BJ (cell line): Measurements from ENCODE around the gene APOA5. TPM values are rescaled to one million over a fixed set of nuclear protein-coding genes. Genes with fewer than 3 reads are reported as not detected.

Experiments
- CTCF ChIA-PET: fragments of 350-600 bp; formaldehyde crosslinking; extraction: SDS; loops from one replicate; lab custom pipeline; 2021; ENCODE audit warnings: antibody characterized with exemption, inconsistent platforms; lab: Yijun Ruan, JAX
- POLR2A ChIA-PET: fragments of 300-600 bp; sonication (Branson Sonifier 250); formaldehyde crosslinking; extraction: SDS; loops from one replicate; lab custom pipeline; 2021; ENCODE audit warnings: antibody characterized with exemption; lab: Charles Lee
- DNase-seq: peaks from one replicate; pipeline ENCODE4 v3.0.0-alpha.2; 2011; ENCODE audit warnings: low read depth
- H3K27me3 ChIP-seq: 2 replicates; pipeline ENCODE4 v1.6.0; 2011; ENCODE audit warnings: low read length; ENCODE audit not compliant: control insufficient read depth, insufficient read depth
- H3K36me3 ChIP-seq: 2 replicates; pipeline ENCODE4 v1.5.1; 2011; ENCODE audit warnings: low read length; ENCODE audit not compliant: control insufficient read depth, insufficient read depth
- H3K4me3 ChIP-seq: 2 replicates; pipeline ENCODE4 v1.5.1; 2011; ENCODE audit warnings: low read depth, mild to moderate bottlenecking, control low read depth, low read length
- polyA plus RNA-seq: library from polyadenylated mRNA; depleted of rRNA; stranded (reverse); fragments of >200 nt; gene quantifications from 2 replicates; pipeline ENCODE4 v1.2.3, GENCODE V29; 2011
- TF ChIP-seq, protein P1 (sequence below): IDR thresholded peaks from 2 replicates; pipeline ENCODE4 v1.5.1; 2011; ENCODE audit warnings: low read depth, mild to moderate bottlenecking, control low read depth, inconsistent platforms, low read length, moderate library complexity; ENCODE audit not compliant: insufficient read depth

The APOA5 gene
- polyA plus RNA-seq, 1 experiment, result not detected

DNA sequence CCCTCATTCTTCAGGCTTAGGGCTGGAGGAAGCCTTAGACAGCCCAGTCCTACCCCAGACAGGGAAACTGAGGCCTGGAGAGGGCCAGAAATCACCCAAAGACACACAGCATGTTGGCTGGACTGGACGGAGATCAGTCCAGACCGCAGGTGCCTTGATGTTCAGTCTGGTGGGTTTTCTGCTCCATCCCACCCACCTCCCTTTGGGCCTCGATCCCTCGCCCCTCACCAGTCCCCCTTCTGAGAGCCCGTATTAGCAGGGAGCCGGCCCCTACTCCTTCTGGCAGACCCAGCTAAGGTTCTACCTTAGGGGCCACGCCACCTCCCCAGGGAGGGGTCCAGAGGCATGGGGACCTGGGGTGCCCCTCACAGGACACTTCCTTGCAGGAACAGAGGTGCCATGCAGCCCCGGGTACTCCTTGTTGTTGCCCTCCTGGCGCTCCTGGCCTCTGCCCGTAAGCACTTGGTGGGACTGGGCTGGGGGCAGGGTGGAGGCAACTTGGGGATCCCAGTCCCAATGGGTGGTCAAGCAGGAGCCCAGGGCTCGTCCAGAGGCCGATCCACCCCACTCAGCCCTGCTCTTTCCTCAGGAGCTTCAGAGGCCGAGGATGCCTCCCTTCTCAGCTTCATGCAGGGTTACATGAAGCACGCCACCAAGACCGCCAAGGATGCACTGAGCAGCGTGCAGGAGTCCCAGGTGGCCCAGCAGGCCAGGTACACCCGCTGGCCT, 38.7 kb upstream of the APOA5 start:
- ChIA-PET CTCF (interaction anchor here (0.6 kb wide), 2 partner anchors 38 to 392 kb away, joined by 3 read pairs; no protein-coding TSS in a partner anchor), POLR2A (no interaction called here)
- H3K4me3 ChIP-seq, result no peak overlapping the region
- H3K36me3 ChIP-seq, result no peaks in the 10 kb centered on the region
- no peaks in the 10 kb centered on the region; the same call in 1 of the 2 replicates for H3K27me3 ChIP-seq
- no peak for DNase-seq
- TF ChIP-seq, protein P1, sequence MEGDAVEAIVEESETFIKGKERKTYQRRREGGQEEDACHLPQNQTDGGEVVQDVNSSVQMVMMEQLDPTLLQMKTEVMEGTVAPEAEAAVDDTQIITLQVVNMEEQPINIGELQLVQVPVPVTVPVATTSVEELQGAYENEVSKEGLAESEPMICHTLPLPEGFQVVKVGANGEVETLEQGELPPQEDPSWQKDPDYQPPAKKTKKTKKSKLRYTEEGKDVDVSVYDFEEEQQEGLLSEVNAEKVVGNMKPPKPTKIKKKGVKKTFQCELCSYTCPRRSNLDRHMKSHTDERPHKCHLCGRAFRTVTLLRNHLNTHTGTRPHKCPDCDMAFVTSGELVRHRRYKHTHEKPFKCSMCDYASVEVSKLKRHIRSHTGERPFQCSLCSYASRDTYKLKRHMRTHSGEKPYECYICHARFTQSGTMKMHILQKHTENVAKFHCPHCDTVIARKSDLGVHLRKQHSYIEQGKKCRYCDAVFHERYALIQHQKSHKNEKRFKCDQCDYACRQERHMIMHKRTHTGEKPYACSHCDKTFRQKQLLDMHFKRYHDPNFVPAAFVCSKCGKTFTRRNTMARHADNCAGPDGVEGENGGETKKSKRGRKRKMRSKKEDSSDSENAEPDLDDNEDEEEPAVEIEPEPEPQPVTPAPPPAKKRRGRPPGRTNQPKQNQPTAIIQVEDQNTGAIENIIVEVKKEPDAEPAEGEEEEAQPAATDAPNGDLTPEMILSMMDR, result no peak

DNA sequence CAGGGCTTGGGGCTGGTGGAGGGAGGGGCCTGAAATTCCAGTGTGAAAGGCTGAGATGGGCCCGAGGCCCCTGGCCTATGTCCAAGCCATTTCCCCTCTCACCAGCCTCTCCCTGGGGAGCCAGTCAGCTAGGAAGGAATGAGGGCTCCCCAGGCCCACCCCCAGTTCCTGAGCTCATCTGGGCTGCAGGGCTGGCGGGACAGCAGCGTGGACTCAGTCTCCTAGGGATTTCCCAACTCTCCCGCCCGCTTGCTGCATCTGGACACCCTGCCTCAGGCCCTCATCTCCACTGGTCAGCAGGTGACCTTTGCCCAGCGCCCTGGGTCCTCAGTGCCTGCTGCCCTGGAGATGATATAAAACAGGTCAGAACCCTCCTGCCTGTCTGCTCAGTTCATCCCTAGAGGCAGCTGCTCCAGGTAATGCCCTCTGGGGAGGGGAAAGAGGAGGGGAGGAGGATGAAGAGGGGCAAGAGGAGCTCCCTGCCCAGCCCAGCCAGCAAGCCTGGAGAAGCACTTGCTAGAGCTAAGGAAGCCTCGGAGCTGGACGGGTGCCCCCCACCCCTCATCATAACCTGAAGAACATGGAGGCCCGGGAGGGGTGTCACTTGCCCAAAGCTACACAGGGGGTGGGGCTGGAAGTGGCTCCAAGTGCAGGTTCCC, 38.0 kb upstream of the APOA5 start, which contains the start of gene APOC3:
APOC3 (plus strand) TSS at position 383 of the 659 bp plus-strand sequence. CDS start 676 bp downstream, outside the sequence.
- TF ChIP-seq, protein P1, result no peak
- CTCF ChIA-PET, result interaction anchor here (0.6 to 1.5 kb wide), 4 partner anchors 29 to 393 kb away, joined by 3 to 5 read pairs (median 3); no protein-coding TSS in a partner anchor
- H3K27me3 ChIP-seq, result no peaks in the 10 kb centered on the region; the same call in 1 of the 2 replicates
- H3K36me3 ChIP-seq, result no peaks in the 10 kb centered on the region
- DNase-seq, result no peak
- no peak within 1 kb of the TSS for H3K4me3 ChIP-seq
- POLR2A ChIA-PET, result no interaction called here

DNA sequence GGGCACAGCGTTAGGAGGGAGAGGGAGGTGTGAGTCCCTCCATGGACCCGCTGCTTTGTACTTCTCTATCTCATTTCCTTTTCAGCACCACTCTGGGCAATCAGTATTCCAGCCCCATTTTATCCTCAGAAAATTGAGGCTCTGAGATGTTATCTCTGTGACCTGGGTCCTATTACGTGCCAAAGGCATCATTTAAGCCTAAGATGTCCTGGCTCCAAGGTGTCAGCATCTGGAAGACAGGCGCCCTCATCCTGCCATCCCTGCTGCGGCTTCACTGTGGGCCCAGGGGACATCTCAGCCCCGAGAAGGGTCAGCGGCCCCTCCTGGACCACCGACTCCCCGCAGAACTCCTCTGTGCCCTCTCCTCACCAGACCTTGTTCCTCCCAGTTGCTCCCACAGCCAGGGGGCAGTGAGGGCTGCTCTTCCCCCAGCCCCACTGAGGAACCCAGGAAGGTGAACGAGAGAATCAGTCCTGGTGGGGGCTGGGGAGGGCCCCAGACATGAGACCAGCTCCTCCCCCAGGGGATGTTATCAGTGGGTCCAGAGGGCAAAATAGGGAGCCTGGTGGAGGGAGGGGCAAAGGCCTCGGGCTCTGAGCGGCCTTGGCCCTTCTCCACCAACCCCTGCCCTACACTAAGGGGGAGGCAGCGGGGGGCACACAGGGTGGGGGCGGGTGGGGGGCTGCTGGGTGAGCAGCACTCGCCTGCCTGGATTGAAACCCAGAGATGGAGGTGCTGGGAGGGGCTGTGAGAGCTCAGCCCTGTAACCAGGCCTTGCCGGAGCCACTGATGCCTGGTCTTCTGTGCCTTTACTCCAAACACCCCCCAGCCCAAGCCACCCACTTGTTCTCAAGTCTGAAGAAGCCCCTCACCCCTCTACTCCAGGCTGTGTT, 37.2 kb upstream of the APOA5 start:
- Histone ChIP-seq H3K36me3 (no peaks in the 10 kb centered on the region), H3K4me3 (no peak overlapping the region), H3K27me3 (no peaks in the 10 kb centered on the region; the same call in 1 of the 2 replicates)
- ChIA-PET POLR2A (interaction anchor here (0.6 kb wide), 1 partner anchor 247 kb away, joined by 5 read pairs; no protein-coding TSS in a partner anchor), CTCF (interaction anchor here (0.6 to 1.5 kb wide), 4 partner anchors 28 to 277 kb away, joined by 3 to 5 read pairs (median 3); partner anchors contain the start of gene APOA5)
- DNase-seq, result no peak
- TF ChIP-seq, protein P1, result no peak

DNA sequence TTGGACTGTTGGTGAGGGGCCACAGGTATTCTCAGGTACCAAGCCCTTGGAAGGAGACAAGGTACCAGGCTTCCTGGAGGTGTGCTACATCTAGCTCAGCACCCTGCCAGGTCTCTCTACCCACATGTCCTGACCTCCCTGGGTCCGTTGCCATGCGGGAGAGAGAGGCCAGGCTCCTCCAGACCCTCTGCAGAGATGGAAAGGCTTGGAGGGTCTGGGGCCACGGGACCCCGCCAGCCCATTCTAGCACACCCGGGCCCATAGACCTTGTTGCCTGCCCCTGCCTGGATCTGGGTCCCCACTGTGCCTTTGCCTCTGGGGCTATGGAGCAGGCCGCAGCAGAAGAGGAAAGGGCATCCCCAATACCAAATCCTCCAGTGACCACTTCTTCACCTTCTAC, 35.8 kb upstream of the APOA5 start:
- ChIA-PET POLR2A (no interaction called here), CTCF (interaction anchor here (1.0 to 1.2 kb wide), 2 partner anchors 11 to 37 kb away, joined by 3 read pairs; no protein-coding TSS in a partner anchor)
- TF ChIP-seq, protein P1, result no peak
- no peaks in the 10 kb centered on the region for H3K36me3 ChIP-seq
- DNase-seq, result no peak
- H3K27me3 ChIP-seq, result no peaks in the 10 kb centered on the region; the same call in 1 of the 2 replicates
- no peak overlapping the region for H3K4me3 ChIP-seq
